Breast epithelium (tissue), 3 donors: ENCODE data around the gene SYNJ2.

Experiments used
- CTCF ChIP-seq, 3 donors: fragments of 450-650 bp; IDR thresholded peaks; one replicate each; pipeline ENCODE4 v1.5.1; 2016 to 2017; ENCODE audit warnings: antibody characterized with exemption in 3 of 3, mild to moderate bottlenecking in 3 of 3, moderate library complexity in 3 of 3
- POLR2A ChIP-seq: fragments of 450-650 bp; IDR thresholded peaks from one replicate; pipeline ENCODE4 v1.6.1; 2016; ENCODE audit warnings: antibody characterized with exemption, mild to moderate bottlenecking, moderate library complexity

- TF ChIP-seq CTCF (IDR thresholded peaks at IDR 0.05) (no peak), POLR2A (no peak)
Observed at GRCh38 chr6:157951828-157952227, 29.8 kb upstream of the SYNJ2 start.
